ENCODE measurements around the gene ZFPL1.

The ZFPL1 gene

DNA sequence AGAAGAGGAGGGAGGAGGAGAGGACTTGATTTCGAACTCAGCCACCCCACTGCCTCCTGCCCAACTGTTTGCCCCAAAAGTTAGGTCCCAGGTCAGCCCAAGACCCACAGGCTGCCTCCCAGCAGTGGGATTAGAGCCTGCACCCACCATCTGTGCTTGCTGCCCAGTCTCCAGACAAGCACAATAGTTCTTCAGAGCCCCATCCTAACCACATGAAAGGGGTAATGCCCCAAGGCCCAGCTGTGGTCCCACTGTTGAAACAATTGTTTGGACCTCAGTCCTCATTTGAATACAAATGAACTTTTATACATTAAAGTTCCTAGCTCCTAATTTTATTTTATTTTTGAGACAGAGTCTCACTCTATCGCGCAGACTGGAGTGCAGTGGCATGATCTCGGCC is 6.6 kb downstream of the ZFPL1 start:
- no peak overlapping the region for H3K4me3 ChIP-seq (ENCODE audit: low read length)
- DNase-seq (ENCODE audit: low read depth), result no peak
- TF ChIP-seq, protein P1, sequence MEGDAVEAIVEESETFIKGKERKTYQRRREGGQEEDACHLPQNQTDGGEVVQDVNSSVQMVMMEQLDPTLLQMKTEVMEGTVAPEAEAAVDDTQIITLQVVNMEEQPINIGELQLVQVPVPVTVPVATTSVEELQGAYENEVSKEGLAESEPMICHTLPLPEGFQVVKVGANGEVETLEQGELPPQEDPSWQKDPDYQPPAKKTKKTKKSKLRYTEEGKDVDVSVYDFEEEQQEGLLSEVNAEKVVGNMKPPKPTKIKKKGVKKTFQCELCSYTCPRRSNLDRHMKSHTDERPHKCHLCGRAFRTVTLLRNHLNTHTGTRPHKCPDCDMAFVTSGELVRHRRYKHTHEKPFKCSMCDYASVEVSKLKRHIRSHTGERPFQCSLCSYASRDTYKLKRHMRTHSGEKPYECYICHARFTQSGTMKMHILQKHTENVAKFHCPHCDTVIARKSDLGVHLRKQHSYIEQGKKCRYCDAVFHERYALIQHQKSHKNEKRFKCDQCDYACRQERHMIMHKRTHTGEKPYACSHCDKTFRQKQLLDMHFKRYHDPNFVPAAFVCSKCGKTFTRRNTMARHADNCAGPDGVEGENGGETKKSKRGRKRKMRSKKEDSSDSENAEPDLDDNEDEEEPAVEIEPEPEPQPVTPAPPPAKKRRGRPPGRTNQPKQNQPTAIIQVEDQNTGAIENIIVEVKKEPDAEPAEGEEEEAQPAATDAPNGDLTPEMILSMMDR (conservative IDR thresholded peaks at IDR 0.05; ENCODE audit: low read length), result no peak

DNA sequence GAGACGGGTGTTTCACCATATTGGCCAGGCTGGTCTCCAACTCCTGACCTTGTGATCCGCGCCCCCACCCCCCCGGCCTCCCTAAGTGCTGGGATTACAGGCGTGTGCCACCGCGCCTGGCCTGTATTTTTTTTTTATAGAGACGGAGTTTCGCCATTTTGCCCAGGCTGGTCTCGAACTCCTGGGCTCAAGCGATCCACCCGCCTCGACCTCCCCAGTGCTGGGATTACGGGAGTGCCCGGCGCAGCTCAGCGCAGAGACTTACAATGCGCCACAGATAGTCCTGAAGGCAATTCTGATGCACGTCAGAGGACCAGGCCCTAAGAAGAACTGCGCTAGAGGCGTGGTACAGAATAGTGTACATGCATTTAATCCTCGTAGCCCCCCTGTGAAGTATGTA is 11.4 kb downstream of the ZFPL1 start:
- TF ChIP-seq, protein P1 (conservative IDR thresholded peaks at IDR 0.05; ENCODE audit: low read length), result no peak
- peak overlapping the region; percentile 85 for H3K4me3 ChIP-seq (ENCODE audit: low read length)
- no peak for DNase-seq (ENCODE audit: low read depth)

DNA sequence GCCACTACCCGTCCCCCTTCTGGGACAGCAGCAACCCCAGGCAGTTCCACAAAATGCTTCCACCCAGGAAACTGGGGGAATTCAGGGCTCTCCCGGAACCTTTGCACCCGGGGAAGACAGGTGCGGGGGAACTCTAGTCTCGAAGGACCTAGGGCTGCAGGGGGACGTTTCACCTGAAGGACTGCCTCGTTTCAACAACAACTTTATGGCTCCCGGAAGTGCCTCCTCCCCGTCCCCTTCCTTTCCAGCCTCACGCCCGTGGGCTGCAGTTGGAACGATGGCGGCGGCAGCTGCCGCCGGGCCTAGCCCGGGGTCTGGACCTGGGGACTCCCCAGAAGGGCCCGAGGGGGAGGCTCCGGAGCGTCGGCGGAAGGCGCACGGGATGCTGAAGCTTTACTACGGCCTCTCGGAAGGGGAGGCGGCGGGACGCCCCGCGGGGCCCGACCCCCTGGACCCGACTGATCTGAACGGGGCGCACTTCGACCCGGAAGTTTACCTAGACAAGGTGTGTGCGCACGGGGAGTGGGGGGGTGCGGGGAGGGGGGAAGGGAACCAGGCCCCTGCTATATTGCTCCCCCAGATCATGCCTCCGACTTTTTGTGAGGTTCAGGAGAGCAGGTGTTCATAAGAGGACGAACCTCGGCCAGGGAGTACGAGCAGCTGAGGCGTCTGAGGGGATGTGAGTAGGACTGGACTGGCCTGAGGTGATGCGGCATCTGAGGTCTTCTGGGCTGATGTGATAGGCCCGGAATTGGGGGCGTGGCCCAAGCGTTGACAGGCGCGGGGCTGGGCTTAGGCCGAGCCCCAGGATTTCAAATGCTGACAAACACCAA is 12.2 kb downstream of the ZFPL1 start, which contains the start of gene VPS51:
VPS51 (plus strand) TSS at position 241 of the 833 bp plus-strand sequence; CDS start at position 278, 37 bp downstream.
- peak; percentile 89 for DNase-seq (ENCODE audit: low read depth)
- H3K4me3 ChIP-seq (ENCODE audit: low read length), result peak within 1 kb of the TSS; percentile 85
- TF ChIP-seq, protein P1 (conservative IDR thresholded peaks at IDR 0.05; ENCODE audit: low read length), result no peak

DNA sequence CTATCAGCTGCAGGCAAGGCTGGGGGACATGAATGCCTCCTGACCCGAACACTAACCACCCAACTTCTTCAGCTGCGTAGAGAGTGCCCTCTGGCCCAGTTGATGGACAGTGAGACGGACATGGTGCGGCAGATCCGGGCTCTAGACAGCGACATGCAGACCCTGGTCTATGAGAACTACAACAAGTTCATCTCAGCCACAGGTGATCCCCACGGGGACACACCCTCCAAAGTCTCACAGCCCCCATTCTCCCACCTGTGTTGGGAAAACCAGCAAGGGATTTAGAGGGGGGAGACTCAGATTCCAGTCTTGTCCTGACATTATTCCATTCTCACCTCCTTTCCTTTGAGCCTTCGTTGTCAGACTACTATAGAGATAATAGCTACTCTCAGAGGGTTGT is 12.9 kb downstream of the ZFPL1 start:
- H3K4me3 ChIP-seq (ENCODE audit: low read length), result peak overlapping the region; percentile 85
- DNase-seq (ENCODE audit: low read depth), result no peak
- TF ChIP-seq, protein P1 (conservative IDR thresholded peaks at IDR 0.05; ENCODE audit: low read length), result no peak

DNA sequence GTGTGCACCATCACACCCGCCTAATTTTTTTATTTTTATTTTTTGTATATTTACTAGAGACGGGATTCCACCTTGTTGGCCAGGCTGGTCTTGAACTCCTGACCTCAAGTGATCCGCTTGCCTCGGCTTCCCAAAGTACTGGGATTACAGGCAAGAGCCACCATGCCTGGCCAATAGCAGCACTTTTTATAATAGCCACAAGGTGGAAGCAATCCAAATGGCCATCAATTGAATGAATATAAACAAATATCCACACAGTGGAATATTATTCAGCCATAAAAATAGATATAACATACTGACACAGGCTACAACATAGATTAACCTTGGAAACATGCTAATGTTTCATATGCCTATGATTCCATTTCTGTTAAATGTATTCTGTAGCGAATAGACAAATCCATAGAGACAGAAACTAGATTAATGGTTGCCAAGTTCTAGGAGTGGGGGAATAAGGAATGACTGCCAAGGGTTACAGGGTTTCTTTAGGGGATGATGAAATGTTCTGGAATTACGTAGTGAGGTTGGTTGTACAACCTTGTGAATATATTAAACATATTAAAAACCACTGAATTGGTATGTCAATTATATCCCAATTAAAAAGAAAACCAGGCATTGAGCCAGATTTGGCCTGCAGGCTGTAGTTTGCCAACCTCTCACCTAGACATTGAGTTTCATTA is 16.8 kb downstream of the ZFPL1 start:
- no peak for DNase-seq (ENCODE audit: low read depth)

DNA sequence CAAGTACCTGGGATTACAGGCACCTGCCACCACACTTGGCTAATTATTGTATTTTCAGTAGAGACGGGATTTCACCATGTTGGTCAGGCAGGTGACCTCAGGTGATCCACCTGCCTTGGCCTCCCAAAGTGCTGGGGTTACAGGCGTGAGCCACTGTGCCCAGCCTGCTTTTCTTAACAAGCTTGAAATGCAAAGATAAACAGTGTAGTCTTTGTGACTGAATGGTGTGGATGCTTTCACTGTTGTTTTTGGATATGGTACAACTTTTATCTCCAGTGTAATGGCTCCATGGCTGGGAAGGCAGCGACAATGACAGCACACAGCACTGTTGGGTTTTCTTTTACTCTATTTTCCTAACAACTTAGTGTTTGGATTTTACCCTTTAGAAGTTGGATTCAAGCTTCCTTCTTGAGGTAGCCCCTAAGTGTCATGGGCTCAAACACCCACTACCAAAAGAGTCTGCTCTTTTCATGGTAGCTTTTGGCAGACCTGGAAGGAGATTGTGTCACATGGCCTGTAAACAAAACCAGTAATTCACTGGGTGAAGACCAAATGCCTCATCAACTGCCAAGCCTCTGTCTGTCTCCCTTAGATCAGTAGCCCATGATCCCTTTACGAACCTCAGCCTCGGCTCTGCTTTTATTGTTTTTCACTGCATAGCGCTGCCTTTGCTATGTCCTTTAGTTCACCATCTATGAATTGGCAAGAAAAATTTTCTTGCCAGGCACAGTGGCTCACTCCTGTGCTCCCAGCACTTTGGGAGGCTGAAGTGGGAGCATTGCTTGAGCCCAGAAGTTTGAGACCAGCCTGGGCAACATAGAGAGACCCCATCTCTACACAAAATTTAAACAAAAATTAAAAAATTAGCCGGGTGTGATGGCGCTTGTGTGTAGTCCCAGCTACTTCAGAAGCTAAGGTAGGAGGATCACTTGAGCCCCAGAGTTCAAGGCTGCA is 18.4 kb downstream of the ZFPL1 start:
- no peak overlapping the region for H3K4me3 ChIP-seq (ENCODE audit: low read length)
- TF ChIP-seq, protein P1 (conservative IDR thresholded peaks at IDR 0.05; ENCODE audit: low read length), result no peak
- DNase-seq (ENCODE audit: low read depth), result no peak

More for the DNA sequence above, 16.8 kb downstream of the ZFPL1 start:
- H3K4me3 ChIP-seq (ENCODE audit: low read length), result no peak overlapping the region
- TF ChIP-seq, protein P1 (conservative IDR thresholded peaks at IDR 0.05; ENCODE audit: low read length), result no peak

All from AG10803 (cell line).